MCF 10A (cell line): ENCODE results near the gene MAGI3. TPM values are rescaled to one million over a fixed set of nuclear protein-coding genes. Genes with fewer than 3 reads are reported as not detected.

ENCODE experiments used
- BruUV-seq: library from RNA; stranded (reverse); fragments of 400-500 nt; replicated peaks from 2 replicates; lab custom pipeline; 2021; lab: Mats Ljungman, UMichigan
- CTCF ChIA-PET: fragments of 300-600 bp; sonication (Branson Sonifier 250); formaldehyde crosslinking; extraction: SDS; loops from one replicate; lab custom pipeline; 2021; ENCODE audit warnings: antibody characterized with exemption, inconsistent platforms; lab: Yijun Ruan, JAX
- POLR2A ChIA-PET: fragments of 300-600, 350-650 bp; sonication (Branson Sonifier 250); formaldehyde crosslinking; extraction: SDS; loops from one replicate; lab custom pipeline; 2020; ENCODE audit warnings: antibody characterized with exemption, inconsistent platforms; lab: Yijun Ruan, JAX
- DNase-seq: peaks from one replicate; pipeline ENCODE4 v3.0.0-alpha.2; 2018; ENCODE audit not compliant: unreplicated experiment
- H3K27ac Mint-ChIP-seq: one replicate; pipeline ENCODE4 v1.8.0; 2022; ENCODE audit warnings: mild to moderate bottlenecking, low read depth, mixed read lengths; ENCODE audit not compliant: unreplicated experiment
- H3K27me3 Mint-ChIP-seq: one replicate; pipeline ENCODE4 v1.8.0; 2022; ENCODE audit warnings: mixed read lengths; ENCODE audit not compliant: insufficient read depth, unreplicated experiment
- H3K36me3 Mint-ChIP-seq: one replicate; pipeline ENCODE4 v1.8.0; 2022; ENCODE audit warnings: mild to moderate bottlenecking, moderate library complexity, mixed read lengths; ENCODE audit not compliant: insufficient read depth, unreplicated experiment
- H3K4me1 Mint-ChIP-seq: one replicate; pipeline ENCODE4 v1.8.0; 2022; ENCODE audit warnings: mixed read lengths; ENCODE audit not compliant: insufficient read depth, unreplicated experiment
- H3K4me3 Mint-ChIP-seq: one replicate; pipeline ENCODE4 v1.8.0; 2022; ENCODE audit warnings: mild to moderate bottlenecking, moderate library complexity, mixed read lengths; ENCODE audit not compliant: unreplicated experiment
- H3K9me3 Mint-ChIP-seq: one replicate; pipeline ENCODE4 v1.8.0; 2022; ENCODE audit warnings: mixed read lengths; ENCODE audit not compliant: unreplicated experiment
- intact Hi-C: fragments of 100-400 bp; cut with micrococcal nuclease; formaldehyde crosslinking; loops from 2 replicates; pipeline ENCODE4 v1.14.1; 2022
- total RNA-seq: library from RNA; stranded (reverse); gene quantifications from 2 replicates; pipeline ENCODE4 v1.2.3, GENCODE V29; 2022
- TF ChIP-seq, protein P1 (sequence below): fragments of 200-600 bp; IDR thresholded peaks from one replicate; pipeline ENCODE4 v1.8.0; 2022; ENCODE audit warnings: antibody characterized with exemption, mild to moderate bottlenecking; ENCODE audit not compliant: unreplicated experiment

Gene MAGI3
- total RNA-seq, 1 experiment from 2014 or later, result 14.3 TPM

DNA sequence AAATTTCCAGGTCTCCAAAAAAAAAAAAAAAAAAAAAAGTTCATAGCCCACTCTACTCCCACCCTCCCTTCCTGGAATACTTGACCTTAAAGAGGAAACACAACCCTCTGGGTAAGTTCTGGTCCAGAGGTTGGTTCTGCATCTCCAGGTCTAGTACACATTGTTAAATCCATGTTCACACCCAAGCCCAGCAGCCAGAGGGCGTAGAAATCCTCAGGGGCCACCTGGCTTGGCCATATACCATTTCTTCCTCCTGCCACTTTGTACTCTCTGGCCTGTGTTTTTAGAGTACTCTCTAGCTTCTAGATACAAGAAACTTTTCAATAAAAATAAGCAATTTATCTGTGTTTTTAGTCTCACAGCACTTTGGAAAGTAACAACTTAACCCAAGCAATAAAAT, 279.7 kb downstream of the MAGI3 start:
- Mint-ChIP-seq H3K4me1 (peaks cover under 1% of the 10 kb centered on the region), H3K27me3 (no peaks in the 10 kb centered on the region), H3K9me3 (no peaks in the 10 kb centered on the region), H3K27ac (no peak overlapping the region), H3K4me3 (no peak overlapping the region), H3K36me3 (peaks cover 6% of the 10 kb centered on the region)
- BruUV-seq, result no TSS peak
- intact Hi-C loops, result no loop called here
- no peak for DNase-seq
- ChIA-PET POLR2A (interaction anchor here (1.2 kb wide), 1 partner anchor 10 kb away, joined by 3 read pairs; no protein-coding TSS in a partner anchor), CTCF (interaction anchor here (12.5 kb wide), 1 partner anchor 528 kb away, joined by 153 read pairs; no protein-coding TSS in a partner anchor)
- TF ChIP-seq, protein P1, sequence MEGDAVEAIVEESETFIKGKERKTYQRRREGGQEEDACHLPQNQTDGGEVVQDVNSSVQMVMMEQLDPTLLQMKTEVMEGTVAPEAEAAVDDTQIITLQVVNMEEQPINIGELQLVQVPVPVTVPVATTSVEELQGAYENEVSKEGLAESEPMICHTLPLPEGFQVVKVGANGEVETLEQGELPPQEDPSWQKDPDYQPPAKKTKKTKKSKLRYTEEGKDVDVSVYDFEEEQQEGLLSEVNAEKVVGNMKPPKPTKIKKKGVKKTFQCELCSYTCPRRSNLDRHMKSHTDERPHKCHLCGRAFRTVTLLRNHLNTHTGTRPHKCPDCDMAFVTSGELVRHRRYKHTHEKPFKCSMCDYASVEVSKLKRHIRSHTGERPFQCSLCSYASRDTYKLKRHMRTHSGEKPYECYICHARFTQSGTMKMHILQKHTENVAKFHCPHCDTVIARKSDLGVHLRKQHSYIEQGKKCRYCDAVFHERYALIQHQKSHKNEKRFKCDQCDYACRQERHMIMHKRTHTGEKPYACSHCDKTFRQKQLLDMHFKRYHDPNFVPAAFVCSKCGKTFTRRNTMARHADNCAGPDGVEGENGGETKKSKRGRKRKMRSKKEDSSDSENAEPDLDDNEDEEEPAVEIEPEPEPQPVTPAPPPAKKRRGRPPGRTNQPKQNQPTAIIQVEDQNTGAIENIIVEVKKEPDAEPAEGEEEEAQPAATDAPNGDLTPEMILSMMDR, result no peak

DNA sequence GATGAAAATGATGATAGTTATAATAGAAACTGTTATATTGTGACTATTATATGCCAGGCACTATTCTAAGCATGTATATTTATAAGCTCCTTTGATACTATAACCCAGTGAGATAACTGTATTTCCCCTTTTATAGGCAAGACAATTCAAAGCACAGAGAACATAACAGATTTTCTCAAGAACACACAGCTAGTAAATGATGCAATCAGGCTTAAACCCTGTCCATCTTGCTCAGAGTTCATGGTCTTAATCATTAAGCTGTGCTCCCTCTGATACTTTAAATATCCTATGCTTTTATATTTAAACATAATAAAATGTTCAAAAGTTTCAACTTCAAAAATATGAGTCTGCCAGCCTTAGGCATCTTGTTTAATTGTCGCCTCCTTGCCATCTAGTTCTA, 280.3 kb downstream of the MAGI3 start:
- no peak overlapping the region for H3K27ac Mint-ChIP-seq
- no TSS peak for BruUV-seq
- intact Hi-C loops, result no loop called here
- peaks cover 11% of the 10 kb centered on the region for H3K36me3 Mint-ChIP-seq
- no peaks in the 10 kb centered on the region for H3K9me3 Mint-ChIP-seq
- TF ChIP-seq, protein P1, result no peak
- H3K4me3 Mint-ChIP-seq, result no peak overlapping the region
- no peak for DNase-seq
- POLR2A ChIA-PET, result interaction anchor here (0.6 to 1.2 kb wide), 3 partner anchors 10 to 550 kb away, joined by 3 read pairs; no protein-coding TSS in a partner anchor
- H3K4me1 Mint-ChIP-seq, result peaks cover 7% of the 10 kb centered on the region
- CTCF ChIA-PET, result interaction anchor here (0.6 to 12.5 kb wide), 4 partner anchors 249 to 954 kb away, joined by 3 to 153 read pairs (median 3); partner anchors contain the start of gene LRIG2
- no peaks in the 10 kb centered on the region for H3K27me3 Mint-ChIP-seq

DNA sequence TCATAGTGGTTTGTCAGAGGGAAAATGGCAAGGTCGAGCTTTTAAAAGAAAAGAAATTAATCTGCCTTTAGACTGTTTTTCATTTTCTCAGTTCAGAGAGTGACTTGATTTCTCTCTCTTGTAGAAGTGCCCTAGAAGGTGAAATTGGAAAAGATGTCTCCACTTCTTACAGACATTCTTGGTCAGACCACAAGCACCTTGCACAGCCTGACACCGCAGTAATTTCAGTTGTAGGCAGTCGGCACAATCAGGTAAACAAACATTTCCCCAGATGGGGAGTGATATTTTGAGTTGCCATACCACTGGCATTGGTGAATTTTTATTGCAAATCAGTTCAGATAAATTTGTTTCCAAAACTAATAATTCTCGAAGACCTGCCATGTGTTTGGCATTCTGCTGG, 282.2 kb downstream of the MAGI3 start:
- Mint-ChIP-seq H3K27me3 (no peaks in the 10 kb centered on the region), H3K27ac (no peak overlapping the region), H3K9me3 (no peaks in the 10 kb centered on the region), H3K4me3 (no peak overlapping the region), H3K36me3 (peaks cover 23% of the 10 kb centered on the region), H3K4me1 (peaks cover 11% of the 10 kb centered on the region)
- BruUV-seq, result no TSS peak
- intact Hi-C loops, result no loop called here
- ChIA-PET CTCF (interaction anchor here (0.5 to 12.5 kb wide), 4 partner anchors 280 to 552 kb away, joined by 3 to 153 read pairs (median 3); no protein-coding TSS in a partner anchor), POLR2A (no interaction called here)
- no peak for DNase-seq
- TF ChIP-seq, protein P1, result no peak

DNA sequence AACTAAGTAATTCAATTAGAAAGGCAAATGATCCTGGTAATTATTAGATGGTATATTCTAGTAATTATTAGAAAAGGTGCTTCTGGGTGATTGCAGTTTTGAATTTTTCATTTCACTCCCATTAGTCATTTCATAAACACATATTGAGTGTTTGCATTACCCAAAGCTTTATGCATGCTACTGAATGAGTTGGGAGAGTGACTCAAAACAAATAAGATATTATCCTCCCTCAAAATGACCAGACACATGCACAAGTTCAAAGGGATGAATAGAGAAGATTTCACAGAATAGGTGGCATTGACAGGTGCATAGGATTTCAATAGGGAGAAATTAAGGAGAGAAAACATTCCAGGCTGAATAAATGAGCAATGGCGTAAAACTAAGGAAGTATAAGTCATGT, 284.3 kb downstream of the MAGI3 start:
- Mint-ChIP-seq H3K9me3 (no peaks in the 10 kb centered on the region), H3K27me3 (no peaks in the 10 kb centered on the region), H3K36me3 (peaks cover 28% of the 10 kb centered on the region), H3K4me1 (peaks cover 16% of the 10 kb centered on the region), H3K4me3 (no peak overlapping the region), H3K27ac (no peak overlapping the region)
- TF ChIP-seq, protein P1, result no peak
- no TSS peak for BruUV-seq
- intact Hi-C loops, result no loop called here
- ChIA-PET CTCF (interaction anchor here (0.8 to 12.5 kb wide), 3 partner anchors 495 to 610 kb away, joined by 3 to 153 read pairs (median 4); no protein-coding TSS in a partner anchor), POLR2A (interaction anchor here (1.0 kb wide), 1 partner anchor 534 kb away, joined by 3 read pairs; no protein-coding TSS in a partner anchor)
- no peak for DNase-seq
